ELF-1 (cell line): ENCODE results near the gene TXLNG.
"Not testable (repeated sequence)": the region's sequence is repeated elsewhere in the genome, so short reads cannot be mapped to it uniquely, and the experiment has no call there.

ENCODE experiments used
- DNase-seq: peaks from one replicate; pipeline ENCODE4 v3.0.0-alpha.2; 2016; ENCODE audit warnings: low read depth, low spot score

The TXLNG gene

GRCh38 chrX:16838202-16839066 is 52.2 kb downstream of the TXLNG start:
- peak; percentile 19 for DNase-seq

- DNase-seq: no peak
Observed at GRCh38 chrX:16839219-16839851, 53.1 kb downstream of the TXLNG start.

GRCh38 chrX:16839852-16840460 is 53.7 kb downstream of the TXLNG start:
- peak; percentile 46 for DNase-seq

- DNase-seq: no peak
Observed at GRCh38 chrX:16842684-16843083, 56.4 kb downstream of the TXLNG start.

GRCh38 chrX:16843208-16843909 is 57.1 kb downstream of the TXLNG start:
- no peak for DNase-seq

GRCh38 chrX:16845686-16846085 is 59.4 kb downstream of the TXLNG start:
- DNase-seq: no peak

GRCh38 chrX:16848541-16848940 is 62.3 kb downstream of the TXLNG start:
- DNase-seq: no peak

GRCh38 chrX:16851421-16851820 is 65.2 kb downstream of the TXLNG start:
- DNase-seq: no peak

GRCh38 chrX:16851827-16852226 is 65.6 kb downstream of the TXLNG start:
- DNase-seq: no peak

GRCh38 chrX:16852617-16853179 is 66.4 kb downstream of the TXLNG start:
- no peak for DNase-seq

GRCh38 chrX:16853537-16853936 is 67.3 kb downstream of the TXLNG start:
- no peak for DNase-seq

GRCh38 chrX:16855363-16856075 is 69.3 kb downstream of the TXLNG start:
- no peak for DNase-seq

- DNase-seq: not testable (repeated sequence)
Observed at GRCh38 chrX:16856076-16856404, 69.8 kb downstream of the TXLNG start.

GRCh38 chrX:16856744-16857143 is 70.5 kb downstream of the TXLNG start:
- no peak for DNase-seq

GRCh38 chrX:16862829-16863228 is 76.6 kb downstream of the TXLNG start:
- no peak for DNase-seq

GRCh38 chrX:16867947-16868346 is 81.7 kb downstream of the TXLNG start:
- no peak for DNase-seq

GRCh38 chrX:16868920-16869319 is 82.7 kb downstream of the TXLNG start:
- no peak for DNase-seq

- DNase-seq: peak; percentile 57
Observed at GRCh38 chrX:16869393-16870094, 83.3 kb downstream of the TXLNG start.

- peak; percentile 97 for DNase-seq
Observed at GRCh38 chrX:16870095-16870861, 84.0 kb downstream of the TXLNG start, which contains the start of gene RBBP7. RBBP7 (minus strand) TSS chrX:16870362; CDS start chrX:16870053, 309 bp downstream.
